SK-N-SH treated with all-trans-retinoic acid at 6 μM for 48 hours (cell line): ENCODE measurements around the gene SLC6A18.

Experiments used
- ATAC-seq: fragments of 200-7000 bp; cut with Tn5 transposase; 3 replicates; pipeline ENCODE4 v1.9.1; 2020; ENCODE audit warnings: mild to moderate bottlenecking, moderate library complexity
- ARNTL ChIP-seq: fragments of 450-650 bp; formaldehyde crosslinking; IDR thresholded peaks from 2 replicates; pipeline ENCODE4 v1.5.0; 2020; ENCODE audit warnings: low read depth, mild to moderate bottlenecking, moderate library complexity, borderline replicate concordance
- BACH2 ChIP-seq: fragments of 250-450 bp; sonication (Bioruptor Pico); IDR thresholded peaks from 2 replicates; pipeline ENCODE4 v1.9.0; 2021; ENCODE audit warnings: mild to moderate bottlenecking, borderline replicate concordance
- CSDC2 ChIP-seq: fragments of 250-450 bp; sonication (Bioruptor Pico); IDR thresholded peaks from 2 replicates; pipeline ENCODE4 v1.5.0; 2020; ENCODE audit warnings: mild to moderate bottlenecking, moderate library complexity
- ESRRG ChIP-seq: fragments of 250-450 bp; sonication (Bioruptor Pico); IDR thresholded peaks from 2 replicates; pipeline ENCODE4 v1.6.1; 2021; ENCODE audit warnings: mild to moderate bottlenecking
- GLIS3 ChIP-seq: fragments of 250-450 bp; sonication (Bioruptor Pico); IDR thresholded peaks from 2 replicates; pipeline ENCODE4 v1.5.0; 2020; ENCODE audit warnings: mild to moderate bottlenecking, moderate library complexity
- ISL1 ChIP-seq: fragments of 250-450 bp; sonication (Bioruptor Pico); IDR thresholded peaks from 2 replicates; pipeline ENCODE4 v2.1.2; 2022; ENCODE audit warnings: mild to moderate bottlenecking, moderate library complexity
- OSR1 ChIP-seq: fragments of 250-450 bp; sonication (Bioruptor Pico); IDR thresholded peaks from 2 replicates; pipeline ENCODE4 v1.8.0; 2022; ENCODE audit warnings: moderate library complexity, mild to moderate bottlenecking, inconsistent platforms
- PPARA ChIP-seq: fragments of 250-450 bp; sonication (Bioruptor Pico); IDR thresholded peaks from 2 replicates; pipeline ENCODE4 v1.5.0; 2020; ENCODE audit warnings: mild to moderate bottlenecking, borderline replicate concordance
- RARB ChIP-seq: fragments of 250-450 bp; sonication (Bioruptor Pico); IDR thresholded peaks from 2 replicates; pipeline ENCODE4 v1.8.0; 2021; ENCODE audit warnings: mild to moderate bottlenecking, moderate library complexity
- SNAI2 ChIP-seq: fragments of 250-450 bp; sonication (Bioruptor Pico); IDR thresholded peaks from 2 replicates; pipeline ENCODE4 v1.5.0; 2020; ENCODE audit warnings: mild to moderate bottlenecking, moderate library complexity
- TCF4 ChIP-seq: fragments of 250-450 bp; sonication (Bioruptor Pico); IDR thresholded peaks from 2 replicates; pipeline ENCODE4 v1.8.0; 2021; ENCODE audit warnings: mild to moderate bottlenecking, moderate library complexity, borderline replicate concordance
- TOX ChIP-seq: fragments of 250-450 bp; sonication (Bioruptor Pico); IDR thresholded peaks from 2 replicates; pipeline ENCODE4 v1.8.0; 2021; ENCODE audit warnings: mild to moderate bottlenecking, moderate library complexity, borderline replicate concordance
- ZFP3 ChIP-seq: fragments of 250-450 bp; sonication (Bioruptor Pico); IDR thresholded peaks from 2 replicates; pipeline ENCODE4 v1.5.0; 2020; ENCODE audit warnings: mild to moderate bottlenecking, moderate library complexity
- ZFP30 ChIP-seq: fragments of 450-650 bp; formaldehyde crosslinking; IDR thresholded peaks from 2 replicates; pipeline ENCODE4 v1.5.0; 2022; ENCODE audit warnings: mild to moderate bottlenecking, moderate library complexity
- ZNF565 ChIP-seq: fragments of 450-650 bp; formaldehyde crosslinking; conservative IDR thresholded peaks from 2 replicates; pipeline ENCODE4 v1.5.0; 2020; ENCODE audit warnings: low read depth, mild to moderate bottlenecking, moderate library complexity
- ZNF70 ChIP-seq: fragments of 450-650 bp; formaldehyde crosslinking; IDR thresholded peaks from 2 replicates; pipeline ENCODE4 v1.5.0; 2020; ENCODE audit warnings: mild to moderate bottlenecking, moderate library complexity
- ZNF8 ChIP-seq: fragments of 450-650 bp; formaldehyde crosslinking; IDR thresholded peaks from 2 replicates; pipeline ENCODE4 v1.5.0; 2020; ENCODE audit warnings: mild to moderate bottlenecking, moderate library complexity
- TF ChIP-seq, protein P1 (sequence below): fragments of 250-450 bp; sonication (Bioruptor Pico); IDR thresholded peaks from 2 replicates; pipeline ENCODE4 v1.8.0; 2020; ENCODE audit warnings: mild to moderate bottlenecking, moderate library complexity, borderline replicate concordance
- TF ChIP-seq, protein P2 (sequence below): fragments of 250-450 bp; sonication (Bioruptor Pico); IDR thresholded peaks from 2 replicates; pipeline ENCODE4 v1.5.1; 2021; ENCODE audit warnings: mild to moderate bottlenecking, moderate library complexity
- TF ChIP-seq, protein P3 (sequence below): fragments of 250-450 bp; sonication (Bioruptor Pico); IDR thresholded peaks from 2 replicates; pipeline ENCODE4 v1.5.0; 2020; ENCODE audit warnings: mild to moderate bottlenecking, moderate library complexity
- TF ChIP-seq, protein P4 (sequence below): fragments of 250-450 bp; sonication (Bioruptor Pico); IDR thresholded peaks from 2 replicates; pipeline ENCODE4 v1.8.0; 2021; ENCODE audit warnings: low read depth, mild to moderate bottlenecking, moderate library complexity, borderline replicate concordance
- TF ChIP-seq, protein P5 (sequence below): fragments of 250-450 bp; sonication (Bioruptor Pico); IDR thresholded peaks from 2 replicates; pipeline ENCODE4 v1.5.1; 2020; ENCODE audit warnings: low read depth, mild to moderate bottlenecking, moderate library complexity

SLC6A18 gene

DNA sequence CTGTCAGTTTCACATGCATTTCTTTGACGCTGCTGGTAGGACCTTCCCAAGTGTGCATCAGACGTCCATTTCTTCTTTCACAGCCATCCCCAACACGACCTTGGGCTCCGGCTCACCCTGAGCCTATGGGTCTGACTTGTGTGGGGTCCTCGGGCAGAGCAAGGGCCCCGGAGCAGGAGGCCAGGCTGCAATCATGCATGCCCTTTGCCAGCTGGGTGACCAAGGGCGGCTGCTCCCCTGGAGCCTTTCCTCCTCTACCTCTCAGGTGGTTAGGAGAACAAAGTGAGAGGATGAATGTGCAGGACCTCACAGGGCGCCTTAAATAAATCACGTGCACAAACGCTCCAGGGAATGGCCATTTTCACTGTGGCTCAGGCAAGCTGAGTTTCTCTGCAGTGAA is 36.5 kb downstream of the SLC6A18 start:
- TF ChIP-seq SNAI2 = no peak
- no peak for TF ChIP-seq ISL1 (CRISPR knock-in tag)
- no peak for TF ChIP-seq TCF4
- TF ChIP-seq ZFP30 = no peak
- ATAC-seq = no peak

DNA sequence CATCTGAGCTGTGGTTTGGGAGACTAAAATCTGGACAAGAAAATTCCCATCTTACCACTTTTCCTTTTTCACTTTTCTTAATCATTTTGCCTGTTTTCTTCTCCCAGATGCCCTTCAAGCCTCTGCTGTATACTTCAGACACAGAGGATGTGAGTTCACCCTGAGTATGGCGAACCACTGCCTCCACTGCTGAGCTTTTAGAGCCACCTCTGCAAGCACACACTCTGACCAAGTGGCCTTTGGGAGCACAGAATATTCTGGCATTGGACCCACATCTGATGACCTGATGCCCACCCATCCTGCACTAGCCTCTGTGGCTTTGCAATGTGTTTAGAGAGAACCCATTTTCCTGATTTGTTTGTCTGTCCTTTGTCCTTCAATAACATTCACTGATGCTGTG is 37.2 kb downstream of the SLC6A18 start:
- TF ChIP-seq ESRRG (CRISPR knock-in tag) (no peak), SNAI2 (no peak), ZNF8 (CRISPR knock-in tag) (no peak), ISL1 (CRISPR knock-in tag) (no peak), GLIS3 (CRISPR knock-in tag) (no peak), CSDC2 (CRISPR knock-in tag) (no peak), ARNTL (no peak), RARB (CRISPR knock-in tag) (no peak), TCF4 (no peak), PPARA (CRISPR knock-in tag) (no peak), TOX (CRISPR knock-in tag) (no peak), ZFP30 (no peak), ZNF565 (CRISPR knock-in tag) (no peak)
- TF ChIP-seq, protein P1, sequence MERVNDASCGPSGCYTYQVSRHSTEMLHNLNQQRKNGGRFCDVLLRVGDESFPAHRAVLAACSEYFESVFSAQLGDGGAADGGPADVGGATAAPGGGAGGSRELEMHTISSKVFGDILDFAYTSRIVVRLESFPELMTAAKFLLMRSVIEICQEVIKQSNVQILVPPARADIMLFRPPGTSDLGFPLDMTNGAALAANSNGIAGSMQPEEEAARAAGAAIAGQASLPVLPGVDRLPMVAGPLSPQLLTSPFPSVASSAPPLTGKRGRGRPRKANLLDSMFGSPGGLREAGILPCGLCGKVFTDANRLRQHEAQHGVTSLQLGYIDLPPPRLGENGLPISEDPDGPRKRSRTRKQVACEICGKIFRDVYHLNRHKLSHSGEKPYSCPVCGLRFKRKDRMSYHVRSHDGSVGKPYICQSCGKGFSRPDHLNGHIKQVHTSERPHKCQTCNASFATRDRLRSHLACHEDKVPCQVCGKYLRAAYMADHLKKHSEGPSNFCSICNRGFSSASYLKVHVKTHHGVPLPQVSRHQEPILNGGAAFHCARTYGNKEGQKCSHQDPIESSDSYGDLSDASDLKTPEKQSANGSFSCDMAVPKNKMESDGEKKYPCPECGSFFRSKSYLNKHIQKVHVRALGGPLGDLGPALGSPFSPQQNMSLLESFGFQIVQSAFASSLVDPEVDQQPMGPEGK (CRISPR knock-in tag) = no peak
- TF ChIP-seq, protein P2, sequence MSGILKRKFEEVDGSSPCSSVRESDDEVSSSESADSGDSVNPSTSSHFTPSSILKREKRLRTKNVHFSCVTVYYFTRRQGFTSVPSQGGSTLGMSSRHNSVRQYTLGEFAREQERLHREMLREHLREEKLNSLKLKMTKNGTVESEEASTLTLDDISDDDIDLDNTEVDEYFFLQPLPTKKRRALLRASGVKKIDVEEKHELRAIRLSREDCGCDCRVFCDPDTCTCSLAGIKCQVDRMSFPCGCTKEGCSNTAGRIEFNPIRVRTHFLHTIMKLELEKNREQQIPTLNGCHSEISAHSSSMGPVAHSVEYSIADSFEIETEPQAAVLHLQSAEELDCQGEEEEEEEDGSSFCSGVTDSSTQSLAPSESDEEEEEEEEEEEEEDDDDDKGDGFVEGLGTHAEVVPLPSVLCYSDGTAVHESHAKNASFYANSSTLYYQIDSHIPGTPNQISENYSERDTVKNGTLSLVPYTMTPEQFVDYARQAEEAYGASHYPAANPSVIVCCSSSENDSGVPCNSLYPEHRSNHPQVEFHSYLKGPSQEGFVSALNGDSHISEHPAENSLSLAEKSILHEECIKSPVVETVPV (CRISPR knock-in tag) = no peak
- TF ChIP-seq, protein P3, sequence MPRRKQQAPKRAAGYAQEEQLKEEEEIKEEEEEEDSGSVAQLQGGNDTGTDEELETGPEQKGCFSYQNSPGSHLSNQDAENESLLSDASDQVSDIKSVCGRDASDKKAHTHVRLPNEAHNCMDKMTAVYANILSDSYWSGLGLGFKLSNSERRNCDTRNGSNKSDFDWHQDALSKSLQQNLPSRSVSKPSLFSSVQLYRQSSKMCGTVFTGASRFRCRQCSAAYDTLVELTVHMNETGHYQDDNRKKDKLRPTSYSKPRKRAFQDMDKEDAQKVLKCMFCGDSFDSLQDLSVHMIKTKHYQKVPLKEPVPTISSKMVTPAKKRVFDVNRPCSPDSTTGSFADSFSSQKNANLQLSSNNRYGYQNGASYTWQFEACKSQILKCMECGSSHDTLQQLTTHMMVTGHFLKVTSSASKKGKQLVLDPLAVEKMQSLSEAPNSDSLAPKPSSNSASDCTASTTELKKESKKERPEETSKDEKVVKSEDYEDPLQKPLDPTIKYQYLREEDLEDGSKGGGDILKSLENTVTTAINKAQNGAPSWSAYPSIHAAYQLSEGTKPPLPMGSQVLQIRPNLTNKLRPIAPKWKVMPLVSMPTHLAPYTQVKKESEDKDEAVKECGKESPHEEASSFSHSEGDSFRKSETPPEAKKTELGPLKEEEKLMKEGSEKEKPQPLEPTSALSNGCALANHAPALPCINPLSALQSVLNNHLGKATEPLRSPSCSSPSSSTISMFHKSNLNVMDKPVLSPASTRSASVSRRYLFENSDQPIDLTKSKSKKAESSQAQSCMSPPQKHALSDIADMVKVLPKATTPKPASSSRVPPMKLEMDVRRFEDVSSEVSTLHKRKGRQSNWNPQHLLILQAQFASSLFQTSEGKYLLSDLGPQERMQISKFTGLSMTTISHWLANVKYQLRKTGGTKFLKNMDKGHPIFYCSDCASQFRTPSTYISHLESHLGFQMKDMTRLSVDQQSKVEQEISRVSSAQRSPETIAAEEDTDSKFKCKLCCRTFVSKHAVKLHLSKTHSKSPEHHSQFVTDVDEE = no peak
- TF ChIP-seq, protein P4, sequence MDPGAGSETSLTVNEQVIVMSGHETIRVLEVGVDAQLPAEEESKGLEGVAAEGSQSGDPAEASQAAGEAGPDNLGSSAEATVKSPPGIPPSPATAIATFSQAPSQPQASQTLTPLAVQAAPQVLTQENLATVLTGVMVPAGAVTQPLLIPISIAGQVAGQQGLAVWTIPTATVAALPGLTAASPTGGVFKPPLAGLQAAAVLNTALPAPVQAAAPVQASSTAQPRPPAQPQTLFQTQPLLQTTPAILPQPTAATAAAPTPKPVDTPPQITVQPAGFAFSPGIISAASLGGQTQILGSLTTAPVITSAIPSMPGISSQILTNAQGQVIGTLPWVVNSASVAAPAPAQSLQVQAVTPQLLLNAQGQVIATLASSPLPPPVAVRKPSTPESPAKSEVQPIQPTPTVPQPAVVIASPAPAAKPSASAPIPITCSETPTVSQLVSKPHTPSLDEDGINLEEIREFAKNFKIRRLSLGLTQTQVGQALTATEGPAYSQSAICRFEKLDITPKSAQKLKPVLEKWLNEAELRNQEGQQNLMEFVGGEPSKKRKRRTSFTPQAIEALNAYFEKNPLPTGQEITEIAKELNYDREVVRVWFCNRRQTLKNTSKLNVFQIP = no peak
- TF ChIP-seq, protein P5, sequence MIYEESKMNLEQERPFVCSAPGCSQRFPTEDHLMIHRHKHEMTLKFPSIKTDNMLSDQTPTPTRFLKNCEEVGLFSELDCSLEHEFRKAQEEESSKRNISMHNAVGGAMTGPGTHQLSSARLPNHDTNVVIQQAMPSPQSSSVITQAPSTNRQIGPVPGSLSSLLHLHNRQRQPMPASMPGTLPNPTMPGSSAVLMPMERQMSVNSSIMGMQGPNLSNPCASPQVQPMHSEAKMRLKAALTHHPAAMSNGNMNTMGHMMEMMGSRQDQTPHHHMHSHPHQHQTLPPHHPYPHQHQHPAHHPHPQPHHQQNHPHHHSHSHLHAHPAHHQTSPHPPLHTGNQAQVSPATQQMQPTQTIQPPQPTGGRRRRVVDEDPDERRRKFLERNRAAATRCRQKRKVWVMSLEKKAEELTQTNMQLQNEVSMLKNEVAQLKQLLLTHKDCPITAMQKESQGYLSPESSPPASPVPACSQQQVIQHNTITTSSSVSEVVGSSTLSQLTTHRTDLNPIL = no peak
- TF ChIP-seq, all 23 proteins: peak for 0
- ATAC-seq = no peak

DNA sequence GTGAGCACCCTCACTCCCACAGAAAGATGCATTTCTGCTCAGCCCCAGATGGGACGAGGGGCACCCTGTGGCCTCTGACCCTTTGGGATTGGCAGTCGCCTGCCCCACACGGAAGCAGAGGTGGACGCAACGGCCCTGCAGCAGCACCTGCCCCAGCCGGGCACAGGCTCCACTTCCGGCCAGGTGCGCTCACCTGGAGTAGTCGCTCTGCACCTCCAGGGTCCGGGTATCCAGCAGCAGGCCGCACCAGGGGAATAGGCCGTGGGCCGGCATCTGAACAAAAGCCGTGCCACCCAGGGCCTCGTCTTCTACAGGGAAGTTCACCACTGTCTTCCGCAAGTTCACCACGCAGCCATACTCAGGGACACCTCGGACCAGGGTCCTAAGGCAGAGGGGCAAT is 39.0 kb downstream of the SLC6A18 start:
- no peak for ATAC-seq
- no peak for TF ChIP-seq ESRRG (CRISPR knock-in tag)
- no peak for TF ChIP-seq CSDC2 (CRISPR knock-in tag)
- no peak for TF ChIP-seq ISL1 (CRISPR knock-in tag)
- TF ChIP-seq, protein P5 = no peak
- no peak for TF ChIP-seq SNAI2
- TF ChIP-seq BACH2 (CRISPR knock-in tag) = no peak
- no peak for TF ChIP-seq ZNF70 (CRISPR knock-in tag)
- no peak for TF ChIP-seq ZFP30
- no peak for TF ChIP-seq TCF4
- TF ChIP-seq RARB (CRISPR knock-in tag) = no peak
- TF ChIP-seq, protein P3 = no peak
- no peak for TF ChIP-seq ZFP3 (CRISPR knock-in tag)
- TF ChIP-seq ZNF8 (CRISPR knock-in tag) = no peak
- no peak for TF ChIP-seq OSR1 (CRISPR knock-in tag)
- TF ChIP-seq, protein P4 = no peak
